Measurements from ENCODE around the gene ADGRG3. TPM values are rescaled to one million over a fixed set of nuclear protein-coding genes. Genes with fewer than 3 reads are reported as not detected.

ADGRG3 gene
- total and polyA plus RNA-seq, 9 of the 15 experiments (the other 6 are each of a cell fraction or from before 2014, with no cell fraction given): 0.09 to 0.52 (median 0.14) TPM; not detected in 3

DNA sequence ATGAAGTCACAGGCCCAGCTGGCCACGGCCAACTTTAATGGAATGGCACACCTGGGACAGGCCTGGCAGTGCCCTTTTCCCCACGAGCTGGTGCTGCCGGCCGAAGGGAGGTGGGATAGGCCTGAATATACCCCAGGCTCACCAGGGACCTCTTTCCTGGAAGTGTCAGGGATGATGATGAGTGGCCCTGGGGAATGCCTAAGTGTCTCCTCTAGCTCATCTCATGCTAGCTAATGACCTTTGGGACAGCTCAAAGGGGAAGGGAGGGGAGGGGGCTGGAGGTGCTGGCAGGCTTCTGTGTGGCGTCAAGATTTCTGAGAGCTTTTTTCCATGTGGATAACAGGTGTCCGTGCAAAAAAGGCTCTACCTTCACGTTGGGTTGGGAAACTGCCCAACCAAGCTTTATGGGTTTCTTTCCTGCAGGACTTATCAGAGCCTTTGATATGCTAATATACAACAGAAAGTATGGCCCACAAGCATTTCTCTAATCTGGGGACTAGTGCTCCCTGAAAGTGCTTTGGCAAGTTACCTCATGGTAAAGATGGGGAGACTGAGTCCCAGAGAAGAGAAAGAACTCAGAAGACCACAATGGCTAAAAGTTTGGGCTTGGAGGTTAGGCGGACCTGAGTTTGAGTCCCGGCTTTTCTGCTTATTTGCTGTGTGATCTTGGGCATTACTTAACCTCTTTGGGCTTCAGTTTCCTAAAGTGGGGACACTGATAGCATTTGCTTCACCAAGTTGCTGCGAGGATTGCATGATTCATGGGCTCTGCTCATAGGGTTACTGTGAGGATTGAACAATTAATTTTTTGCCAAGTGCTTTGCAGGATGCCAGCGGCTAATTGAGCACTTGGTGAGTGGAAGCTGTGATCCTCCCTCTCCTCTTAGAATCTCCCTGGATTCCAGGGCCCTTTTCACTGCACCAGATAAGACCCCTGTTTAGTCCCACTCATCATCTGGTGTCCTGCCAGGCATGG lies 25.7 kb upstream of the ADGRG3 start (continued):
- TF ChIP-seq, protein P1, sequence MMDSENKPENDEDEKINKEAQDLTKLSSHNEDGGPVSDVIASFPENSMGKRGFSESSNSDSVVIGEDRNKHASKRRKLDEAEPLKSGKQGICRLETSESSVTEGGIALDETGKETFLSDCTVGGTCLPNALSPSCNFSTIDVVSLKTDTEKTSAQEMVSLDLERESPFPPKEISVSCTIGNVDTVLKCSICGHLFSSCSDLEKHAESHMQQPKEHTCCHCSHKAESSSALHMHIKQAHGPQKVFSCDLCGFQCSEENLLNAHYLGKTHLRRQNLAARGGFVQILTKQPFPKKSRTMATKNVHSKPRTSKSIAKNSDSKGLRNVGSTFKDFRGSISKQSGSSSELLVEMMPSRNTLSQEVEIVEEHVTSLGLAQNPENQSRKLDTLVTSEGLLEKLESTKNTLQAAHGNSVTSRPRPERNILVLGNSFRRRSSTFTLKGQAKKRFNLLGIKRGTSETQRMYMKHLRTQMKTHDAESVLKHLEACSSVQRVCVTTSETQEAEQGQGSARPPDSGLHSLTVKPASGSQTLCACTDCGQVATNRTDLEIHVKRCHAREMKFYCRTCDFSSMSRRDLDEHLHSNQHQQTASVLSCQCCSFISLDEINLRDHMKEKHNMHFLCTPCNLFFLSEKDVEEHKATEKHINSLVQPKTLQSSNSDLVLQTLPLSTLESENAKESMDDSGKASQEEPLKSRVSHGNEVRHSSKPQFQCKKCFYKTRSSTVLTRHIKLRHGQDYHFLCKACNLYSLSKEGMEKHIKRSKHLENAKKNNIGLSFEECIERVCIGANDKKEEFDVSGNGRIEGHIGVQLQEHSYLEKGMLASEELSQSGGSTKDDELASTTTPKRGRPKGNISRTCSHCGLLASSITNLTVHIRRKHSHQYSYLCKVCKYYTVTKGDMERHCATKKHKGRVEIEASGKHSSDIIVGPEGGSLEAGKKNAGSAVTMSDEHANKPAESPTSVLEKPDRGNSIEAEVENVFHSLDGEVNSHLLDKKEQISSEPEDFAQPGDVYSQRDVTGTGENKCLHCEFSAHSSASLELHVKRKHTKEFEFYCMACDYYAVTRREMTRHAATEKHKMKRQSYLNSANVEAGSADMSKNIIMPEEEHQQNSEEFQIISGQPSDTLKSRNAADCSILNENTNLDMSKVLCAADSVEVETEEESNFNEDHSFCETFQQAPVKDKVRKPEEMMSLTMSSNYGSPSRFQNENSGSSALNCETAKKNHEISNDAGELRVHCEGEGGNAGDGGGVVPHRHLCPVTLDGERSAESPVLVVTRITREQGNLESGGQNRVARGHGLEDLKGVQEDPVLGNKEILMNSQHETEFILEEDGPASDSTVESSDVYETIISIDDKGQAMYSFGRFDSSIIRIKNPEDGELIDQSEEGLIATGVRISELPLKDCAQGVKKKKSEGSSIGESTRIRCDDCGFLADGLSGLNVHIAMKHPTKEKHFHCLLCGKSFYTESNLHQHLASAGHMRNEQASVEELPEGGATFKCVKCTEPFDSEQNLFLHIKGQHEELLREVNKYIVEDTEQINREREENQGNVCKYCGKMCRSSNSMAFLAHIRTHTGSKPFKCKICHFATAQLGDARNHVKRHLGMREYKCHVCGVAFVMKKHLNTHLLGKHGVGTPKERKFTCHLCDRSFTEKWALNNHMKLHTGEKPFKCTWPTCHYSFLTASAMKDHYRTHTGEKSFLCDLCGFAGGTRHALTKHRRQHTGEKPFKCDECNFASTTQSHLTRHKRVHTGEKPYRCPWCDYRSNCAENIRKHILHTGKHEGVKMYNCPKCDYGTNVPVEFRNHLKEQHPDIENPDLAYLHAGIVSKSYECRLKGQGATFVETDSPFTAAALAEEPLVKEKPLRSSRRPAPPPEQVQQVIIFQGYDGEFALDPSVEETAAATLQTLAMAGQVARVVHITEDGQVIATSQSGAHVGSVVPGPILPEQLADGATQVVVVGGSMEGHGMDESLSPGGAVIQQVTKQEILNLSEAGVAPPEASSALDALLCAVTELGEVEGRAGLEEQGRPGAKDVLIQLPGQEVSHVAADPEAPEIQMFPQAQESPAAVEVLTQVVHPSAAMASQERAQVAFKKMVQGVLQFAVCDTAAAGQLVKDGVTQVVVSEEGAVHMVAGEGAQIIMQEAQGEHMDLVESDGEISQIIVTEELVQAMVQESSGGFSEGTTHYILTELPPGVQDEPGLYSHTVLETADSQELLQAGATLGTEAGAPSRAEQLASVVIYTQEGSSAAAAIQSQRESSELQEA (IDR thresholded peaks at IDR 0.05; ENCODE audit: low read depth): no peak
- TF ChIP-seq ZNF239 (CRISPR knock-in tag; IDR thresholded peaks at IDR 0.05): peak; percentile 100
- no peak for TF ChIP-seq TBL1XR1 (IDR thresholded peaks at IDR 0.05; ENCODE audit: low read length in 2 of 2)
- no peak for TF ChIP-seq ZEB2 (IDR thresholded peaks at IDR 0.05)
